GM18858 (cell line): ENCODE measurements around the gene FBXO22.
"Not testable (repeated sequence)": the region's sequence is repeated elsewhere in the genome, so short reads cannot be mapped to it uniquely, and the experiment has no call there.

ENCODE experiments used
- ATAC-seq: cut with Tn5 transposase; IDR thresholded peaks from one replicate; pipeline ENCODE4 v1.9.1; 2021; ENCODE audit not compliant: unreplicated experiment

Gene FBXO22

DNA sequence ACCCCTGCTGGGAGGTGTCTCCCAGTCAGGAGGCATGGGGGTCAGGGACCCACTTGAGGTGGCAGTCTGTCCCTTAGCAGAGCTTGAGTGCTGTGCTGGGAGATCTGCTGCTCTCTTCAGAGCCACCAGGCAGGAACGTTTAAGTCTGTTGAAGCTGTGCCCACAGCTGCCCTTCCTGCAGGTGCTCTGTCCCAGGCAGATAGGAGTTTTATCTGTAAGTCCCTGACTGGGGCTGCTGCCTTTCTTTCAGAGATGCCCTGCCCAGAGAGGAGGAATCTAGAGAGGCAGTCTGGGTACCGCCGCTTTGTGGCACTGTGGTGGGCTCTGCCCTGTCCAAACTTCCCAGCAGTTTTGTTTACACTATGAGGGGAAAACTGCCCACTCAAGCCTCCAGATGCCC, 73.1 kb downstream of the FBXO22 start:
- ATAC-seq: not testable (repeated sequence)

DNA sequence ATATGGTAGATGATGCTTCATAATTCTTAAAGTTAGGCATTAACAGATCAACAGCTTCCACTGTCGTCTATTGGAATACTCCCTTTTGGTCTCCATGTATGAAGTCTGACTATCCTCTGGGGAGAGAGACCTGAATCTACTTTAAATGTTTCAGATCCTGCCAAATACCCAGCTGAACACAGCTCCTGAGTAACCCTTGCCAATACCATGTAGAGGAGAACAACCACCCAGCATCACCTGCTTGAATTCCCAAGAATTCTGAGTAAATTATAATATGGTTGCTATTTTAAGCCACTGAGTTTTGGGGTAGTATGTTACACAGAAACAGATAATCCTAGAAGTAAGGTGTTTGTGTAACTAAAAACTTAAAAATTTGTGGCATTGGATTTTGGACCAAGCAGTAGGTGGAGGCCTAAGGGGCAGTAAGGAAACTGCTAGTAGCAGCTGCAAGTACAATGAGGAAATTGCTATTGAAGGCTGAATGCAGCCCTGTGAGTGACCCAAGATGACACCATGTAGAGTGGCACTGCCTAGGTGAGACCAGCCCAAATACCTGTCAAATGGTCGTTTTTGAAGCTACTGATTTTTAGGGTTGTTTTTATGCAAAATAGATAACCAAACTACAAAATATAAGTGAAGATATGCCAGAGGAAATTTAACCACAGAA, 77.6 kb downstream of the FBXO22 start:
- ATAC-seq: no peak

DNA sequence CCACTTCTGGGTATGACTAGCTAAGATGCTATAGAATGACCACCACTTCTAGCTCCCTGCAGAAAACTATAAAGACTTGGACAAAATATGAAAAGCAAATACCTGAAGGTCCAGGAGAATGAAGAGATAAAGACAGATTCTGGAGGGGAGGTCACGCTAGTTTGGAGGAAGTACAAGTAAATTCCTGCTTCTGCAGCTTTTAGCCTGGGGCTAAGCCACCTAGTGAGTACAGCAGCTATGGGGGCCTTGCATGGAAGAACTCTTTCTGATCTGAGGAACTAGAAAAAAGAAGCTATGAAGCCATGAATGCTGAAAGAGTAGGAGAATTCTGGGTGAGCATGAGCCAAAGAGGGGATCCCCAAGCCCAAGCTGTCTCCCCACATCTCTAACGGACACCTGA, 78.8 kb downstream of the FBXO22 start:
- no peak for ATAC-seq

DNA sequence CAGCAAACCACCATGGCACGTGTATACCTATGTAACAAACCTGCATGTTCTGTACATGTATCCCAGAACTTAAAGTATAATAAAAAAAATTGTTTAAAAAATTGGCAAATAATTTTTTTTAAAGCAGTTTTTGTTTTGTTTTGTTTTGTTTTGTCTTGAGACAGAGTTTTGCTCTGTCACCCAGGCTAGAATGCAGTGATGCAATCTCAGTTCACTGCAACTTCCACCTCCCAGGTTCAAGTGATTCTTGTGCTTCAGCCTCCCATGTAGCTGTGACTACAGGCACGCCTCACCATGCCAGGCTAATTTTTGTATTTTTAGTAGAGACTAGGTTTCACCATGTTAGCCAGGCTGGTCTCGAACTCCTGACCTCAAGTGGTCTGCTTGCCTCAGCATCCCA, 81.0 kb downstream of the FBXO22 start:
- not testable (repeated sequence) for ATAC-seq

DNA sequence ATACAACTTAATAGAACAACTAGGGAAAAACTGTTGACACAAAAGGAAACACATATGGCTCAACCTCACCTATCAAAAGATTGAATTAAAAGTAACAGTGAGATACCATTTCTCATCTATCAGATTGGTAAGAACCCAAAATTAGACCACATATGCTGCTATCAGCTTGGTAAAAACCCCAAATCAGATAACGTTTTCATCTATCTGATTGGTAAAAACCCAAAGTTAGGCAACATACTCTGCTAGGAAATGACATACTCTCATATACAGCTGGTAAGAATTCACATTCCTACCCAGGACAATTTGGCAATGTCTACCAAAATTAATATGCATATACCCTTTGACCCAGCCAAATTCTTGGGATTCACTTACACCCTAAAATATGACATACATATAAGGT, 82.3 kb downstream of the FBXO22 start:
- ATAC-seq: no peak

DNA sequence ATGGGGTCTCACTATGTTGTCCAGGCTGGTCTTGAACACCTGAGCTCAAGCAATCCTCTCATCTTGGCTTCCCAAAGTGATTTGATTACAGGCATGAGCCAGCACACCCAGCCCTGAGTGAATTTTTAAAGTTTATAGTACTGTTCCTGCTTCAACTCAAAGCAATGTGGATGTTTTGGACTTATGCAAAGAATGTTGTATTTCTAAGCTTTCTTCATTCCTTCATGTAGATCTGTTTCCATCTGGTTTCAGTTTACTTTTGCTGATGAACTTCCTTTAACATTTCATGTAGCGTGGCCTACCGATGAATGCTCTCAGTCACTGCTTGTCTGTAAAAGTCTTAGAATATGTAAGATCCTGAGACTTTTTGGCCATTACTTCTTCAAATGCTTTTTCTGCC, 85.4 kb downstream of the FBXO22 start:
- ATAC-seq: no peak

DNA sequence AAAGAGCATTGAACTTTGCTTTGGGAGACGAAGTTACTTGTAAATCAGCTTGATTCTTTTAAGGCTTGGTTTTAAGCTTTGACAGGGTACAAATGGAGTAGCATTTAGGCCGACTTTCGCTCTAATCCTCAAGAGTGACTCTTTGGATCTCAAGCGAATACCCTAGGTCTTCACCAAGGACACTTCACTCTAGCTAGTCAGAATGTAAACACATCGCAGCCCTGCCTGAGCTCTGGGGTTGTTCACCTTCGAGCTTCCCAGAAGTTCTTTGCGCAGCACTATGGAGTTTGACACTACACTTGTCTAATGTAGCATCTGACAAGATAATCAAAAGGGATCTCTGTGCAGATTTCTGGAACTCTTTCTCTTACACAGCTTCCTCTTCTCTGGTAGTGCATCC, 86.2 kb downstream of the FBXO22 start:
- no peak for ATAC-seq
